OCI-LY3 (cell line): ENCODE data around the gene VGLL3.
"Not testable (repeated sequence)": the region's sequence is repeated elsewhere in the genome, so short reads cannot be mapped to it uniquely, and the experiment has no call there.

ENCODE experiments used
- H2AFZ ChIP-seq: fragments of 200-600, 300-600 bp; shearing (Covaris generic); 2 replicates; pipeline ENCODE4 v1.6.0; 2014; ENCODE audit warnings: antibody characterized with exemption, low read depth, low read length
- H3K27ac ChIP-seq: fragments of 200-600, 300-600 bp; sonication (generic); 2 replicates; pipeline ENCODE4 v1.5.1; 2014; ENCODE audit warnings: mild to moderate bottlenecking, low read length, moderate library complexity, mixed read lengths
- H3K27me3 ChIP-seq: fragments of 200-600, 300-600 bp; sonication (generic); 2 replicates; pipeline ENCODE4 v1.6.1; 2014; ENCODE audit warnings: low read depth, low read length, mixed read lengths
- H3K36me3 ChIP-seq: fragments of 200-600, 300-600 bp; sonication (generic); replicated peaks from 2 replicates; pipeline ENCODE3; 2014; ENCODE audit warnings: low read depth, low read length, mixed read lengths
- H3K4me1 ChIP-seq: fragments of 300-600, 200-600 bp; sonication (generic); 2 replicates; pipeline ENCODE4 v1.6.1; 2014; ENCODE audit warnings: low read length, mixed read lengths
- H3K4me2 ChIP-seq: fragments of 200-600, 300-600 bp; sonication (generic); 2 replicates; pipeline ENCODE4 v1.6.1; 2014; ENCODE audit warnings: low read length, mixed read lengths
- H3K4me3 ChIP-seq: fragments of 300-600, 200-600 bp; sonication (generic); 2 replicates; pipeline ENCODE4 v1.5.1; 2014; ENCODE audit warnings: antibody characterized with exemption, mild to moderate bottlenecking, low read length, moderate library complexity
- H3K79me2 ChIP-seq: fragments of 300-600, 200-600 bp; shearing (Covaris generic); 2 replicates; pipeline ENCODE4 v1.6.1; 2014; ENCODE audit warnings: mild to moderate bottlenecking, low read length, mixed read lengths
- H3K9ac ChIP-seq: fragments of 300-600, 200-600 bp; shearing (Covaris generic); 2 replicates; pipeline ENCODE4 v1.6.0; 2014; ENCODE audit warnings: mild to moderate bottlenecking, low read length, moderate library complexity
- H3K9me3 ChIP-seq: fragments of 200-600, 300-600 bp; shearing (Covaris generic); 2 replicates; pipeline ENCODE4 v1.6.1; 2014; ENCODE audit warnings: low read length, mixed read lengths; ENCODE audit not compliant: insufficient read depth
- H4K20me1 ChIP-seq: fragments of 200-600, 300-600 bp; sonication (generic); 2 replicates; pipeline ENCODE4 v1.6.1; 2016; ENCODE audit warnings: low read length, mixed read lengths; ENCODE audit not compliant: insufficient read depth
- CTCF ChIP-seq: fragments of 200-600, 300-600 bp; sonication (generic); IDR thresholded peaks from 2 replicates; pipeline ENCODE4 v1.5.1; 2014; ENCODE audit warnings: antibody characterized with exemption, low read length, low read depth
- EZH2phosphoT487 ChIP-seq: fragments of 200-600 bp; shearing (Covaris generic); IDR thresholded peaks from 2 replicates; pipeline ENCODE4 v1.6.1; 2018; ENCODE audit warnings: antibody characterized with exemption, mixed run types, low read depth

The VGLL3 gene

GRCh38 chr3:86978111-86978551, 12.8 kb downstream of the VGLL3 start:
- Histone ChIP-seq H3K4me1 (no peaks in the 10 kb centered on the region), H3K27me3 (no peaks in the 10 kb centered on the region), H3K79me2 (no peaks in the 10 kb centered on the region), H3K9ac (no peak overlapping the region), H3K9me3 (no peaks in the 10 kb centered on the region), H3K36me3 (no peaks in the 10 kb centered on the region), H3K4me3 (no peak overlapping the region), H2AFZ (no peak overlapping the region), H3K27ac (no peak overlapping the region), H4K20me1 (no peaks in the 10 kb centered on the region), H3K4me2 (no peak overlapping the region)
- no peak for TF ChIP-seq CTCF
- no peak for TF ChIP-seq EZH2phosphoT487

- Histone ChIP-seq H3K79me2 (no peaks in the 10 kb centered on the region), H3K9me3 (no peaks in the 10 kb centered on the region), H3K9ac (no peak overlapping the region), H4K20me1 (no peaks in the 10 kb centered on the region), H3K4me3 (no peak overlapping the region), H2AFZ (no peak overlapping the region), H3K4me1 (no peaks in the 10 kb centered on the region), H3K36me3 (no peaks in the 10 kb centered on the region), H3K27me3 (0 out of 2 replicates have a peak, but pooled peaks cover 4% of the 10 kb centered on the region), H3K4me2 (no peak overlapping the region), H3K27ac (no peak overlapping the region)
- TF ChIP-seq EZH2phosphoT487 = no peak
- TF ChIP-seq CTCF = no peak
Observed at GRCh38 chr3:86976219-86976618, 14.7 kb downstream of the VGLL3 start.

GRCh38 chr3:86974177-86974576, 16.8 kb downstream of the VGLL3 start:
- not testable (repeated sequence) for H3K9ac ChIP-seq, H3K9me3 ChIP-seq, H3K27ac ChIP-seq, H3K4me2 ChIP-seq, H3K36me3 ChIP-seq, H3K4me3 ChIP-seq, H3K4me1 ChIP-seq, H4K20me1 ChIP-seq, H3K79me2 ChIP-seq, H3K27me3 ChIP-seq, H2AFZ ChIP-seq

GRCh38 chr3:86973440-86973839, 17.5 kb downstream of the VGLL3 start:
- H3K36me3 ChIP-seq = no peaks in the 10 kb centered on the region

More at GRCh38 chr3:86973440-86973839, 17.5 kb downstream of the VGLL3 start:
- H3K27ac ChIP-seq = no peak overlapping the region
- TF ChIP-seq CTCF (no peak), EZH2phosphoT487 (no peak)
- no peak overlapping the region for H3K4me3 ChIP-seq
- no peak overlapping the region for H3K4me2 ChIP-seq
- H2AFZ ChIP-seq = no peak overlapping the region
- H3K79me2 ChIP-seq = no peaks in the 10 kb centered on the region
- 0 out of 2 replicates have a peak, but pooled peaks cover 5% of the 10 kb centered on the region for H3K27me3 ChIP-seq
- H3K9ac ChIP-seq = no peak overlapping the region
- no peaks in the 10 kb centered on the region for H3K9me3 ChIP-seq
- H4K20me1 ChIP-seq = no peaks in the 10 kb centered on the region
- H3K4me1 ChIP-seq = no peaks in the 10 kb centered on the region
